K562 (cell line): ENCODE results near the gene TRMT2A. TPM values are rescaled to one million over a fixed set of nuclear protein-coding genes. Genes with fewer than 3 reads are reported as not detected.

ENCODE experiments used
- BMI1 ChIP-seq: fragments of 150-350 bp; IDR thresholded peaks from 2 replicates; pipeline ENCODE4 v1.6.1; 2014; ENCODE audit warnings: low read length
- C11orf30 ChIP-seq: fragments of 450-650 bp; IDR thresholded peaks from 2 replicates; pipeline ENCODE4 v1.6.1; 2016; ENCODE audit warnings: low read depth, mild to moderate bottlenecking
- EP300 ChIP-seq: IDR thresholded peaks from 2 replicates; pipeline ENCODE4 v1.6.1; 2012; ENCODE audit warnings: low read length, improper control_type of control experiment
- ERF ChIP-seq: fragments of 450-650 bp; formaldehyde crosslinking; IDR thresholded peaks from 2 replicates; pipeline ENCODE4 v1.4.0; 2020; ENCODE audit warnings: mild to moderate bottlenecking, mixed read lengths
- FOXK2 ChIP-seq, 2 experiments: fragments of 450-650 bp; IDR thresholded peaks in 1 of 2; conservative IDR thresholded peaks in 1 of 2; 2 replicates each; pipeline ENCODE4 v1.6.1; 2016; ENCODE audit warnings: low read depth in 2 of 2, mild to moderate bottlenecking in 1 of 2
- FOXP4 ChIP-seq: sonication (generic); formaldehyde crosslinking; IDR thresholded peaks from 2 replicates; pipeline ENCODE4 v1.8.0; 2022; ENCODE audit warnings: mild to moderate bottlenecking, missing genetic modification reagents, borderline replicate concordance
- GTF2A2 ChIP-seq: IDR thresholded peaks from 2 replicates; pipeline ENCODE4 v1.6.1; 2016; ENCODE audit warnings: mild to moderate bottlenecking, missing genetic modification characterization, missing compliant biosample characterization
- JUN ChIP-seq, 2 experiments: sonication (generic) in 1 of 2; formaldehyde crosslinking in 1 of 2; IDR thresholded peaks; 2 replicates each; pipeline versions ENCODE4 v1.6.1 to v1.8.0; 2012 to 2022; ENCODE audit warnings: borderline replicate concordance in 2 of 2, mild to moderate bottlenecking in 2 of 2, improper control_type of control experiment in 1 of 2, low read depth in 1 of 2, low read length in 1 of 2, missing genetic modification reagents in 1 of 2
- MED1 ChIP-seq: sonication (generic); formaldehyde crosslinking; IDR thresholded peaks from 2 replicates; pipeline ENCODE4 v1.8.1; 2023; ENCODE audit warnings: missing genetic modification reagents, borderline replicate concordance
- NR2C2 ChIP-seq, 2 experiments: fragments of 200-800 bp in 1 of 2; sonication (Bioruptor generic) in 1 of 2; sonication (generic) in 1 of 2; formaldehyde crosslinking in 1 of 2; IDR thresholded peaks; 2 replicates each; pipeline versions ENCODE4 v1.6.1 to v1.8.0; 2016 to 2022; ENCODE audit warnings: mild to moderate bottlenecking in 1 of 2, missing compliant biosample characterization in 1 of 2, missing genetic modification characterization in 1 of 2, missing genetic modification reagents in 1 of 2
- RAD21 ChIP-seq, 2 experiments: fragments of 250-450 bp in 1 of 2; fragments of 450-650 bp in 1 of 2; sonication (Bioruptor Pico) in 1 of 2; formaldehyde crosslinking in 1 of 2; IDR thresholded peaks in 1 of 2; conservative IDR thresholded peaks in 1 of 2; 2 replicates each; pipeline versions ENCODE4 v1.4.0 to v1.8.0; 2020 to 2022; ENCODE audit warnings: mild to moderate bottlenecking in 2 of 2, moderate library complexity in 1 of 2
- SMAD1 ChIP-seq: fragments of 150-350 bp; IDR thresholded peaks from 2 replicates; pipeline ENCODE4 v1.6.1; 2014; ENCODE audit warnings: low read length, low read depth; ENCODE audit not compliant: partially characterized antibody
- STAT6 ChIP-seq: sonication (generic); formaldehyde crosslinking; IDR thresholded peaks from 2 replicates; pipeline ENCODE4 v1.8.1; 2023; ENCODE audit warnings: mild to moderate bottlenecking, missing genetic modification reagents
- TAL1 ChIP-seq: fragments of 450-650 bp; IDR thresholded peaks from 2 replicates; pipeline ENCODE4 v1.6.1; 2016; ENCODE audit warnings: mild to moderate bottlenecking
- TEAD1 ChIP-seq, 2 experiments: fragments of 450-650 bp in 1 of 2; sonication (generic) in 1 of 2; formaldehyde crosslinking; IDR thresholded peaks; 2 replicates each; pipeline versions ENCODE4 v1.4.0 to v1.8.0; 2020 to 2022; ENCODE audit warnings: mild to moderate bottlenecking in 2 of 2, missing genetic modification reagents in 1 of 2
- U2AF2 ChIP-seq: fragments of 200-400 bp; formaldehyde crosslinking; optimal IDR thresholded peaks from 2 replicates; pipeline ENCODE3; 2017; ENCODE audit warnings: low read depth, mild to moderate bottlenecking, low read length
- ZBTB7A ChIP-seq: IDR thresholded peaks from 2 replicates; pipeline ENCODE4 v1.6.1; 2011; ENCODE audit warnings: low read depth, mild to moderate bottlenecking, low read length, moderate library complexity, borderline replicate concordance; ENCODE audit not compliant: control insufficient read depth
- ZNF239 ChIP-seq: fragments of 250-450 bp; sonication (Bioruptor Pico); IDR thresholded peaks from 2 replicates; pipeline ENCODE4 v1.4.0; 2020; ENCODE audit warnings: mild to moderate bottlenecking
- polyA plus RNA-seq, 8 experiments: library from polyadenylated mRNA; depleted of rRNA in 4 of 8; stranded (reverse) in 5 of 8; unstranded in 3 of 8; fragments of >200 nt; fragmentation: Nextera tagmentation in 2 of 8; fragmentation: Illumina TruSeq in 1 of 8; extraction: Ambion mirVana in 2 of 8; extraction: Trizol in 1 of 8; gene quantifications; 2 replicates each; pipeline versions ENCODE4 v1.2.1 to v1.2.3, GENCODE V29; 2011 to 2014; ENCODE audit warnings: inconsistent platforms in 1 of 8, missing spikeins in 1 of 8
- total RNA-seq, 7 experiments: library from RNA; depleted of rRNA in 6 of 7; stranded (reverse); fragments of >200 nt in 6 of 7; fragmentation: Illumina TruSeq in 2 of 7; extraction: Trizol in 2 of 7; gene quantifications; 2 replicates each; pipeline versions ENCODE4 v1.2.1 to v1.2.3, GENCODE V29; 2011 to 2021; ENCODE audit warnings: low replicate concordance in 1 of 7
- TF ChIP-seq, protein P1 (sequence below): sonication (generic); formaldehyde crosslinking; IDR thresholded peaks from 2 replicates; pipeline ENCODE4 v1.8.0; 2022; ENCODE audit warnings: mild to moderate bottlenecking, low read depth, missing genetic modification reagents

Gene TRMT2A
- total and polyA plus RNA-seq, 9 of the 15 experiments (the other 6 are each of a cell fraction or from before 2014, with no cell fraction given): 1.6 to 265 (median 140) TPM

- TF ChIP-seq RAD21 (CRISPR knock-in tag; conservative IDR thresholded peaks at IDR 0.05 in 1 of 2, IDR thresholded peaks at IDR 0.05 in 1 of 2) (peak; percentile 100), FOXK2 (conservative IDR thresholded peaks at IDR 0.05 in 1 of 2, IDR thresholded peaks at IDR 0.05 in 1 of 2; ENCODE audit: low read depth in 2 of 2) (no peak), JUN (IDR thresholded peaks at IDR 0.05; ENCODE audit: borderline replicate concordance, low read depth, low read length) (peak; percentile 69; the same call in 1 of the 2 replicates), JUN (CRISPR knock-in tag; IDR thresholded peaks at IDR 0.05; ENCODE audit: borderline replicate concordance) (no peak; the same call in 1 of the 2 replicates), U2AF2 (no peak), TEAD1 (CRISPR knock-in tag; IDR thresholded peaks at IDR 0.05) (peak; percentile 45 to 79; a peak in 2 of 4 replicates), ERF (CRISPR knock-in tag) (peak; percentile 83; the same call in 1 of the 2 replicates), ZNF239 (CRISPR knock-in tag) (peak; percentile 64; the same call in 1 of the 2 replicates), C11orf30 (no peak), NR2C2 (CRISPR knock-in tag; IDR thresholded peaks at IDR 0.05) (peak; percentile 13; the same call in 1 of the 2 replicates), NR2C2 (tag; IDR thresholded peaks at IDR 0.05) (no peak), TAL1 (no peak), STAT6 (CRISPR knock-in tag) (peak; percentile 95; the same call in 1 of the 2 replicates), BMI1 (peak; percentile 46; the same call in 1 of the 2 replicates), EP300 (peak; percentile 25; the same call in 1 of the 2 replicates), GTF2A2 (tag) (no peak), FOXP4 (0 out of 2 replicates have a peak, but pooled peaks have one; percentile 70), SMAD1 (peak; percentile 20), MED1 (CRISPR knock-in tag) (peak; percentile 95), ZBTB7A (peak; percentile 95)
- TF ChIP-seq, protein P1, sequence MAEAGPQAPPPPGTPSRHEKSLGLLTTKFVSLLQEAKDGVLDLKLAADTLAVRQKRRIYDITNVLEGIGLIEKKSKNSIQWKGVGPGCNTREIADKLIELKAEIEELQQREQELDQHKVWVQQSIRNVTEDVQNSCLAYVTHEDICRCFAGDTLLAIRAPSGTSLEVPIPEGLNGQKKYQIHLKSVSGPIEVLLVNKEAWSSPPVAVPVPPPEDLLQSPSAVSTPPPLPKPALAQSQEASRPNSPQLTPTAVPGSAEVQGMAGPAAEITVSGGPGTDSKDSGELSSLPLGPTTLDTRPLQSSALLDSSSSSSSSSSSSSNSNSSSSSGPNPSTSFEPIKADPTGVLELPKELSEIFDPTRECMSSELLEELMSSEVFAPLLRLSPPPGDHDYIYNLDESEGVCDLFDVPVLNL (CRISPR knock-in tag): 0 out of 2 replicates have a peak, but pooled peaks have one; percentile 49
Measured at GRCh38 chr22:20156611-20157429, 39.8 kb upstream of the TRMT2A start (continued).
